ENCODE measurements around the gene MUC6.

DNA sequence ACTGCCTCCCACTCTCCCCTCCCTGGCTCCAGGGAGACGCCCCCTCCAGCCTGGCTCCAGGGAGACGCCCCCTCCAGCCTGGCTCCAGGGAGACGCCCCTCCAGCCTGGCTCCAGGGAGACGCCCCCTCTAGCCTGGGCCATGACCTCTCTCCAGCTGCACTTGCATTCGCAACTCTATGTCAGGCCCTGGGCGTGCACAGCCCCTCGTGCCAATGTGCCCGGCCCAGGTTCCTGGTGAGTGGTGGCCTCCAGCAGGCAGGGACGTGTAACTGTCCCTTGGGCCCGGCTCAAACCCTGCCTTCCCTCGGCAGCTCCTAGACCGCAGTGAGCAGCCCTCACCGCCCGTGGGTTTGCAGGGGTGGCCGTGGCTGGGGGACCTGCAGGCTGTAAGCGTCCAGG, 6.9 kb downstream of the MUC6 start:
- TF ChIP-seq, protein P1, sequence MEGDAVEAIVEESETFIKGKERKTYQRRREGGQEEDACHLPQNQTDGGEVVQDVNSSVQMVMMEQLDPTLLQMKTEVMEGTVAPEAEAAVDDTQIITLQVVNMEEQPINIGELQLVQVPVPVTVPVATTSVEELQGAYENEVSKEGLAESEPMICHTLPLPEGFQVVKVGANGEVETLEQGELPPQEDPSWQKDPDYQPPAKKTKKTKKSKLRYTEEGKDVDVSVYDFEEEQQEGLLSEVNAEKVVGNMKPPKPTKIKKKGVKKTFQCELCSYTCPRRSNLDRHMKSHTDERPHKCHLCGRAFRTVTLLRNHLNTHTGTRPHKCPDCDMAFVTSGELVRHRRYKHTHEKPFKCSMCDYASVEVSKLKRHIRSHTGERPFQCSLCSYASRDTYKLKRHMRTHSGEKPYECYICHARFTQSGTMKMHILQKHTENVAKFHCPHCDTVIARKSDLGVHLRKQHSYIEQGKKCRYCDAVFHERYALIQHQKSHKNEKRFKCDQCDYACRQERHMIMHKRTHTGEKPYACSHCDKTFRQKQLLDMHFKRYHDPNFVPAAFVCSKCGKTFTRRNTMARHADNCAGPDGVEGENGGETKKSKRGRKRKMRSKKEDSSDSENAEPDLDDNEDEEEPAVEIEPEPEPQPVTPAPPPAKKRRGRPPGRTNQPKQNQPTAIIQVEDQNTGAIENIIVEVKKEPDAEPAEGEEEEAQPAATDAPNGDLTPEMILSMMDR (IDR thresholded peaks at IDR 0.05), result no peak
- TF ChIP-seq POLR2A (IDR thresholded peaks at IDR 0.05), result no peak
